GM12878 (cell line): Measurements from ENCODE around the gene STX4. TPM values are rescaled to one million over a fixed set of nuclear protein-coding genes. Genes with fewer than 3 reads are reported as not detected.

Source experiments
- BACH1 ChIP-seq: fragments of 450-650 bp; IDR thresholded peaks from 2 replicates; pipeline ENCODE4 v1.6.1; 2017; ENCODE audit warnings: mild to moderate bottlenecking, borderline replicate concordance
- CEBPZ ChIP-seq: fragments of 150-350 bp; IDR thresholded peaks from 2 replicates; pipeline ENCODE4 v1.6.1; 2016; ENCODE audit warnings: low read depth, low read length
- FOXM1 ChIP-seq: IDR thresholded peaks from 2 replicates; pipeline ENCODE4 v1.6.1; 2012; ENCODE audit warnings: low read depth, mild to moderate bottlenecking, inconsistent platforms, low read length, moderate library complexity
- JUNB ChIP-seq: IDR thresholded peaks from 2 replicates; pipeline ENCODE4 v1.6.1; 2016; ENCODE audit warnings: antibody characterized with exemption, mild to moderate bottlenecking
- KAT2A ChIP-seq: conservative IDR thresholded peaks from 2 replicates; pipeline ENCODE4 v1.6.1; 2011; ENCODE audit warnings: low read depth, low read length; ENCODE audit not compliant: control insufficient read depth
- KDM1A ChIP-seq: fragments of 200-600 bp; sonication (generic); IDR thresholded peaks from 2 replicates; pipeline ENCODE4 v1.6.1; 2016; ENCODE audit warnings: borderline replicate concordance
- MLLT1 ChIP-seq: fragments of 450-650 bp; IDR thresholded peaks from 2 replicates; pipeline ENCODE4 v1.6.1; 2016; ENCODE audit warnings: mild to moderate bottlenecking
- MYB ChIP-seq: fragments of 150-350 bp; IDR thresholded peaks from 2 replicates; pipeline ENCODE4 v1.6.1; 2014; ENCODE audit warnings: mild to moderate bottlenecking, low read depth, low read length, borderline replicate concordance
- NFYB ChIP-seq: IDR thresholded peaks from 2 replicates; pipeline ENCODE4 v1.6.1; 2011; ENCODE audit warnings: low read depth, mild to moderate bottlenecking, low read length, improper control_type of control experiment, moderate library complexity; ENCODE audit not compliant: insufficient read depth
- NR2F1 ChIP-seq: fragments of 450-650 bp; conservative IDR thresholded peaks from 2 replicates; pipeline ENCODE4 v1.6.1; 2017; ENCODE audit warnings: mild to moderate bottlenecking
- NRF1 ChIP-seq: conservative IDR thresholded peaks from 2 replicates; pipeline ENCODE4 v1.6.1; 2011; ENCODE audit warnings: mild to moderate bottlenecking, low read depth, low read length, improper control_type of control experiment
- PML ChIP-seq: IDR thresholded peaks from 2 replicates; pipeline ENCODE4 v1.6.1; 2012; ENCODE audit warnings: low read length, inconsistent platforms
- PRDM15 ChIP-seq: fragments of 450-650 bp; formaldehyde crosslinking; IDR thresholded peaks from 2 replicates; pipeline ENCODE4 v1.4.0; 2020; ENCODE audit warnings: mild to moderate bottlenecking, moderate library complexity
- RB1 ChIP-seq: fragments of 450-650 bp; formaldehyde crosslinking; IDR thresholded peaks from 2 replicates; pipeline ENCODE4 v1.6.1; 2017; ENCODE audit warnings: mild to moderate bottlenecking, borderline replicate concordance
- RELA ChIP-seq: fragments of 450-650 bp; IDR thresholded peaks from 2 replicates; pipeline ENCODE4 v1.8.0; 2014; ENCODE audit warnings: borderline replicate concordance; ENCODE audit not compliant: partially characterized antibody
- RELB ChIP-seq: fragments of 450-650 bp; IDR thresholded peaks from 2 replicates; pipeline ENCODE4 v1.6.1; 2017; ENCODE audit warnings: low read depth, mild to moderate bottlenecking, moderate library complexity
- SIX5 ChIP-seq: IDR thresholded peaks from 2 replicates; pipeline ENCODE4 v1.6.1; 2011; ENCODE audit warnings: mild to moderate bottlenecking, low read depth, low read length, moderate library complexity; ENCODE audit not compliant: severe bottlenecking
- SP1 ChIP-seq: IDR thresholded peaks from one replicate; pipeline ENCODE4 v1.6.1; 2011; ENCODE audit warnings: low read depth, low read length
- TCF7 ChIP-seq: IDR thresholded peaks from 2 replicates; pipeline ENCODE4 v1.6.1; 2014; ENCODE audit warnings: antibody characterized with exemption, borderline replicate concordance
- ZNF24 ChIP-seq: fragments of 450-650 bp; IDR thresholded peaks from 2 replicates; pipeline ENCODE4 v1.6.1; 2017; ENCODE audit warnings: antibody characterized with exemption, mild to moderate bottlenecking
- polyA plus RNA-seq, 11 experiments: library from polyadenylated mRNA; depleted of rRNA in 4 of 11; unstranded in 6 of 11; stranded (reverse) in 5 of 11; fragments of >200 nt; fragmentation: Nextera tagmentation in 4 of 11; fragmentation: Illumina TruSeq in 1 of 11; extraction: Ambion mirVana in 4 of 11; extraction: Trizol in 1 of 11; gene quantifications; 1 replicate in 1 of 11; 2 replicates in 10 of 11; pipeline versions ENCODE4 v1.2.1 to v1.2.3, GENCODE V29; 2011 to 2016; ENCODE audit warnings: inconsistent platforms in 2 of 11, missing spikeins in 2 of 11, low read depth in 1 of 11
- total RNA-seq, 4 experiments: library from RNA; depleted of rRNA in 3 of 4; stranded (reverse); fragments of >200 nt in 3 of 4; fragmentation: Illumina TruSeq in 1 of 4; extraction: Trizol in 1 of 4; gene quantifications; 2 replicates each; pipeline versions ENCODE4 v1.2.1 to v1.2.3, GENCODE V29; 2013 to 2021

Gene STX4
- total and polyA plus RNA-seq, 10 of the 15 experiments (the other 5 are each of a cell fraction or from before 2014, with no cell fraction given): 3.3 to 37.6 (median 22.6) TPM

DNA sequence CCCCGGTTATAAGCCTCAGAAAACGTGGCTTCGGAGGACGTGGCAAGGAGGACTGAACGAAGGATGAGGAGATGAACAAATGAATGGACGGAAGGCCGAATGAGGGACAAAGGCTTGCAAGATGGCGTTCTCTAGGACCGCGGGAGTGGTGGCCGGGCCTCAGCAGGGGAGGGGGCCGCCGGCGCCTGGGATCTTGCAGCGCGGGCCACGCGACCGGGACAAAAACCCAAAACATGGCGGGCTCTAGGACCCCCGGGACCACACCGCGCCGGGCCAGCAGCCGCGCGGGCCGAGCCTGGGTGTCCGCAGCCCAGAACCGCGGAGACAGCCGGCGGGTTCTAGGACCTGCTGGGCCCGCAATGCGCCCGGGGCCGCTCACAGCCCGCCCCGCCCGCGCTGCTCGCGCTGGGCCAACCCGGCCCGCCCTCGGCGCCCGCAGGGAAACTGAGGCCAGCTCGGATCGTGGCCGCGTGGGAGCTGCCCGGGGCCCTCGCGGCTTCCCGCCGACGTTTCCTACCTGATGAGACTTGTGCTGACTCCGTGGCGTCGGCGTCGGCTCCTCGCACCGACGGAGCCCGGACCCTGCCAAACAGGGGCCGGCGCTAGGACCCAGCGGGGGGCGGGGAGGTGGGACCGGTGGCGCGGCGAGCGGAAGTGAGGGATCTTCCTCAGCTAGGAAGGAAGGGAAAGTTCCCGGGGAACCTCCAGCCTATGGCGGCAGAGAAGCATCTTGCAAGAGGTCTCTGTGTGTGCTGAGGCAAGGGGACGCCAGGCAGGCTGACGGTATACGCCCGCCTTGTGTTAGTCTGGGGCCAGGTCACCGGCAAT lies 40.0 kb downstream of the STX4 start (continued):
- TF ChIP-seq RELB (peak; percentile 100), KDM1A (no peak), PRDM15 (no peak), NR2F1 (peak; percentile 74), BACH1 (peak; percentile 81; the same call in 1 of the 2 replicates), RELA (no peak), FOXM1 (no peak), KAT2A (no peak), JUNB (no peak), RB1 (0 out of 2 replicates have a peak, but pooled peaks have one; percentile 50), ZNF24 (peak; percentile 98), NRF1 (no peak), NFYB (no peak), CEBPZ (no peak), PML (no peak), MYB (no peak), SIX5 (peak; percentile 21), TCF7 (no peak), MLLT1 (peak; percentile 70), SP1 (peak; percentile 94)
